ENCODE results near the gene FSD2. TPM values are rescaled to one million over a fixed set of nuclear protein-coding genes. Genes with fewer than 3 reads are reported as not detected.

FSD2 gene
- total and polyA plus RNA-seq, 9 of the 15 experiments (the other 6 are each of a cell fraction or from before 2014, with no cell fraction given) = 0.01 to 0.06 TPM; not detected in 7

GRCh38 chr15:82831894-82832600 lies 26.2 kb upstream of the FSD2 start:
- TF ChIP-seq ZNF146 (CRISPR knock-in tag; IDR thresholded peaks at IDR 0.05; ENCODE audit: unreplicated experiment) = no peak
- no peak for TF ChIP-seq HOXB6 (CRISPR knock-in tag; IDR thresholded peaks at IDR 0.05; ENCODE audit: borderline replicate concordance)
- no peak for TF ChIP-seq ZNF592 (IDR thresholded peaks at IDR 0.05)
- no peak overlapping the region for H2AFZ ChIP-seq (ENCODE audit: low read depth, low read length)
- intact Hi-C loops (cut with micrococcal nuclease) = no loop called here
- WGBS (ENCODE audit: insufficient coverage, low coverage, missing lambda C conversion rate) = 96% methylated on average over 5 of the region's 5 CpGs
- in situ Hi-C loops (cut with MboI) = no loop called here
- POLR2A ChIA-PET = interaction anchor here (0.6 to 0.7 kb wide), 2 partner anchors 122 to 292 kb away, joined by 3 read pairs; partner anchors contain the start of gene RPS17
- no peak overlapping the region for H3K4me2 ChIP-seq (ENCODE audit: insufficient read depth, low read length)
- no peaks in the 10 kb centered on the region for H3K4me1 ChIP-seq (replicated peaks in 1 of 2; ENCODE audit: control insufficient read depth in 2 of 2, insufficient read depth in 2 of 2, low read length in 2 of 2)
- no peak overlapping the region for H3K4me3 ChIP-seq
- CTCF ChIA-PET (ENCODE audit: low intra/inter-chr PET ratio) = no interaction called here
- H3K9ac ChIP-seq (ENCODE audit: insufficient read depth in 1 of 2, low read depth in 2 of 2, low read length in 2 of 2) = no peak overlapping the region
- ATAC-seq (no peak), FAIRE-seq (no peak), DNase-seq (ENCODE audit: extremely low read depth in 1 of 4, low spot score in 3 of 4) (no peak)
- no peak overlapping the region for H3K27ac ChIP-seq (ENCODE audit: extremely low read depth, low read depth, low read length)
- H3K79me2 ChIP-seq (ENCODE audit: control insufficient read depth, insufficient read depth, low read length) = no peaks in the 10 kb centered on the region
- no peaks in the 10 kb centered on the region for H3K9me3 ChIP-seq (replicated peaks; ENCODE audit: control insufficient read depth, insufficient read depth, low read depth, low read length)
- peaks cover 84% of the 10 kb centered on the region for H3K36me3 ChIP-seq (ENCODE audit: control insufficient read depth, insufficient read depth, low read length)
- no peaks in the 10 kb centered on the region for H3K9me1 ChIP-seq (ENCODE audit: control insufficient read depth, insufficient read depth, low read length)
- no peaks in the 10 kb centered on the region for H4K20me1 ChIP-seq (replicated peaks; ENCODE audit: control insufficient read depth, insufficient read depth, low read length)
- no TSS peak for BruUV-seq (replicated peaks)
- no peaks in the 10 kb centered on the region for H3K27me3 ChIP-seq (ENCODE audit: control insufficient read depth in 2 of 2, insufficient read depth in 2 of 2, low read length in 2 of 2)
